Tibial nerve (tissue), 4 donors: ENCODE data around the gene FMOD.

Experiments
- EP300 ChIP-seq, 2 donors: sonication (generic); formaldehyde crosslinking; IDR thresholded peaks; one replicate each; pipeline ENCODE4 v1.6.1; 2017; ENCODE audit warnings: antibody characterized with exemption in 2 of 2, mild to moderate bottlenecking in 1 of 2
- POLR2A ChIP-seq, 2 donors: fragments of 450-650 bp; IDR thresholded peaks; one replicate each; pipeline ENCODE4 v1.6.1; 2017; ENCODE audit warnings: antibody characterized with exemption in 2 of 2, mild to moderate bottlenecking in 2 of 2, moderate library complexity in 2 of 2
- TF ChIP-seq, protein P1 (sequence below), 5 experiments: fragments of 200-600 bp in 3 of 5; fragments of 450-650 bp in 2 of 5; sonication (generic) in 3 of 5; IDR thresholded peaks; one replicate each; pipeline ENCODE4 v1.5.1; 2016 to 2019; ENCODE audit warnings: antibody characterized with exemption in 5 of 5, mild to moderate bottlenecking in 3 of 5, moderate library complexity in 2 of 5

DNA sequence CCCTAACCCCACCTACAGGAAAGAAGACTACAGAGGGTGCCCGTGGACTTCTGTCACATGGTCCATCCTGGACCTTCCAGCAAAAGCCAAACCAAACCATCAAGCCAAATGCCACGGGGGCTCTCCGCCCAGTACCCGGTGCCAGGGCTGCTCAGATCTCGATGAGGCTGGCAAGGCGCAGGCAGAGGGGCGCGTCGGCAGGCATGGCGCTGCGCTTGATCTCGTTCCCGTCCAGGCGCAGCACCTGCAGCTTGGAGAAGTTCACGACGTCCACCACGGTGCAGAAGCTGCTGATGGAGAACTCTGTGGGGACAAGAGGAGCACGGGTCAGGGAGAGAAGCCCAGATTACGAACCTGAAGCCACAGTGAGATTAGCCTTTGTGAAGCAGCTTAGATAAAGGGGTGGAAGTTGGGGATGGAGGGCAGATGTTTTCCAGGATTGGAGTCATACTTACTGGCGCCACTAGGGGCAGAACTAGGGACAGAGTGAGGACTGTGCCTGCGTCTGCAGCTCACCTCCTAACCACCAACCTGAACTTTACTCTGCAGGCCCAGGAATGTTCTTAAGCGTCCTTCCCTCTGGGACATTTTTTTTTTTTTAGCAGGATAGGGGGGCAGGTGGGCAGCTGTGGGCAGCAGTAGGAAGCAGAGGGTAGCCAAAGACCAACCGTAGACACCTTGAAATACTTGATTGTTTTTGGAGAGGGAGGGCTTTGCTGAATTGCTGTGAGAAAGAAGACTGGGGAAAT is 8.6 kb downstream of the FMOD start:
- no peak for TF ChIP-seq POLR2A (IDR thresholded peaks at IDR 0.05)
- TF ChIP-seq EP300 (IDR thresholded peaks at IDR 0.05), result no peak
- TF ChIP-seq, protein P1, sequence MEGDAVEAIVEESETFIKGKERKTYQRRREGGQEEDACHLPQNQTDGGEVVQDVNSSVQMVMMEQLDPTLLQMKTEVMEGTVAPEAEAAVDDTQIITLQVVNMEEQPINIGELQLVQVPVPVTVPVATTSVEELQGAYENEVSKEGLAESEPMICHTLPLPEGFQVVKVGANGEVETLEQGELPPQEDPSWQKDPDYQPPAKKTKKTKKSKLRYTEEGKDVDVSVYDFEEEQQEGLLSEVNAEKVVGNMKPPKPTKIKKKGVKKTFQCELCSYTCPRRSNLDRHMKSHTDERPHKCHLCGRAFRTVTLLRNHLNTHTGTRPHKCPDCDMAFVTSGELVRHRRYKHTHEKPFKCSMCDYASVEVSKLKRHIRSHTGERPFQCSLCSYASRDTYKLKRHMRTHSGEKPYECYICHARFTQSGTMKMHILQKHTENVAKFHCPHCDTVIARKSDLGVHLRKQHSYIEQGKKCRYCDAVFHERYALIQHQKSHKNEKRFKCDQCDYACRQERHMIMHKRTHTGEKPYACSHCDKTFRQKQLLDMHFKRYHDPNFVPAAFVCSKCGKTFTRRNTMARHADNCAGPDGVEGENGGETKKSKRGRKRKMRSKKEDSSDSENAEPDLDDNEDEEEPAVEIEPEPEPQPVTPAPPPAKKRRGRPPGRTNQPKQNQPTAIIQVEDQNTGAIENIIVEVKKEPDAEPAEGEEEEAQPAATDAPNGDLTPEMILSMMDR (IDR thresholded peaks at IDR 0.05), result peak; percentile 71 to 86 (median 76)
